ENCODE results near the gene ASCL4. TPM values are rescaled to one million over a fixed set of nuclear protein-coding genes. Genes with fewer than 3 reads are reported as not detected.
"Not testable (repeated sequence)": the region's sequence is repeated elsewhere in the genome, so short reads cannot be mapped to it uniquely, and the experiment has no call there.

ASCL4 gene
- polyA plus RNA-seq = not detected

- Mint-ChIP-seq H3K4me3 (peak within 1 kb of the TSS in 3 of 5 donors; percentile 21 to 51 (median 44)), H3K9me3 (no peaks in the 10 kb centered on the region), H3K36me3 (no peaks in the 10 kb centered on the region), H3K4me1 (peaks cover 11 to 18% of the 10 kb centered on the region in 2 donors), H3K27ac (no peak within 1 kb of the TSS), H3K27me3 (ENCODE audit: low read depth in 3 of 3) (peaks cover 7 to 32% (median 20%) of the 10 kb centered on the region in 3 donors)
- no peak for DNase-seq
Observed at GRCh38 chr12:107774349-107775029, at the start of gene ASCL4. ASCL4 (plus strand) TSS chr12:107774704; CDS start chr12:107775219, 515 bp downstream.

GRCh38 chr12:107727327-107727726, 47.2 kb upstream of the ASCL4 start:
- not testable (repeated sequence) for DNase-seq, H3K4me1 Mint-ChIP-seq

GRCh38 chr12:107727742-107728141, 46.8 kb upstream of the ASCL4 start:
- not testable (repeated sequence) for H3K27ac Mint-ChIP-seq, H3K4me3 Mint-ChIP-seq, H3K4me1 Mint-ChIP-seq

More at GRCh38 chr12:107727327-107727726, 47.2 kb upstream of the ASCL4 start:
- H3K27me3 Mint-ChIP-seq (ENCODE audit: low read depth in 3 of 3); H3K4me3 Mint-ChIP-seq; H3K9me3 Mint-ChIP-seq: not testable (repeated sequence)
- Mint-ChIP-seq H3K27ac (peak overlapping the region in 1 of 6 donors; percentile 29), H3K36me3 (peaks cover 5 to 11% (median 7%) of the 10 kb centered on the region in 3 donors)

GRCh38 chr12:107730618-107731341, 43.7 kb upstream of the ASCL4 start:
- H3K4me3 Mint-ChIP-seq = no peak overlapping the region
- H3K27ac Mint-ChIP-seq = peak overlapping the region in 1 of 6 donors; percentile 56
- H3K4me1 Mint-ChIP-seq = peaks cover 0 to 2% of the 10 kb centered on the region in 2 donors
- DNase-seq = no peak
- H3K36me3 Mint-ChIP-seq = peaks cover 10 to 28% (median 14%) of the 10 kb centered on the region in 3 donors
- H3K27me3 Mint-ChIP-seq (ENCODE audit: low read depth in 3 of 3) = no peaks in the 10 kb centered on the region
- no peaks in the 10 kb centered on the region for H3K9me3 Mint-ChIP-seq

More at GRCh38 chr12:107727742-107728141, 46.8 kb upstream of the ASCL4 start:
- H3K36me3 Mint-ChIP-seq = peaks cover 5 to 14% (median 7%) of the 10 kb centered on the region in 3 donors
- not testable (repeated sequence) for H3K27me3 Mint-ChIP-seq (ENCODE audit: low read depth in 3 of 3); H3K9me3 Mint-ChIP-seq; DNase-seq

GRCh38 chr12:107731366-107731765, 43.1 kb upstream of the ASCL4 start:
- Mint-ChIP-seq H3K4me1 (peaks cover 2 to 5% of the 10 kb centered on the region in 2 donors), H3K27ac (peak overlapping the region in 2 of 6 donors; percentile 16 to 28), H3K9me3 (no peaks in the 10 kb centered on the region), H3K27me3 (ENCODE audit: low read depth in 3 of 3) (peaks cover 0 to 3% (median 0%) of the 10 kb centered on the region in 3 donors), H3K4me3 (no peak overlapping the region), H3K36me3 (peaks cover 14 to 33% (median 19%) of the 10 kb centered on the region in 3 donors)
- DNase-seq = no peak

- Mint-ChIP-seq H3K27ac (peak overlapping the region in 1 of 6 donors; percentile 12), H3K36me3 (peaks cover 14 to 43% (median 24%) of the 10 kb centered on the region in 3 donors), H3K27me3 (ENCODE audit: low read depth in 3 of 3) (peaks cover 0 to 6% (median 0%) of the 10 kb centered on the region in 3 donors), H3K9me3 (no peaks in the 10 kb centered on the region), H3K4me1 (peaks cover 6 to 15% of the 10 kb centered on the region in 2 donors), H3K4me3 (no peak overlapping the region)
- no peak for DNase-seq
Observed at GRCh38 chr12:107732365-107732764, 42.1 kb upstream of the ASCL4 start.

GRCh38 chr12:107734139-107734538, 40.4 kb upstream of the ASCL4 start:
- no peak overlapping the region for H3K4me3 Mint-ChIP-seq
- peaks cover 0 to 6% (median 3%) of the 10 kb centered on the region in 3 donors for H3K27me3 Mint-ChIP-seq (ENCODE audit: low read depth in 3 of 3)
- no peak for DNase-seq
- peak overlapping the region in 3 of 6 donors; percentile 28 to 46 (median 46) for H3K27ac Mint-ChIP-seq
- peaks cover 22 to 60% (median 33%) of the 10 kb centered on the region in 3 donors for H3K36me3 Mint-ChIP-seq
- no peaks in the 10 kb centered on the region for H3K9me3 Mint-ChIP-seq
- H3K4me1 Mint-ChIP-seq = peaks cover 8 to 17% of the 10 kb centered on the region in 2 donors

GRCh38 chr12:107735763-107736162, 38.7 kb upstream of the ASCL4 start:
- no peak overlapping the region for H3K4me3 Mint-ChIP-seq
- peaks cover 0 to 6% (median 3%) of the 10 kb centered on the region in 3 donors for H3K27me3 Mint-ChIP-seq (ENCODE audit: low read depth in 3 of 3)
- H3K27ac Mint-ChIP-seq = peak overlapping the region in 1 of 6 donors; percentile 52
- H3K36me3 Mint-ChIP-seq = peaks cover 25 to 74% (median 39%) of the 10 kb centered on the region in 3 donors
- no peaks in the 10 kb centered on the region for H3K9me3 Mint-ChIP-seq
- H3K4me1 Mint-ChIP-seq = peaks cover 8 to 17% of the 10 kb centered on the region in 2 donors
- DNase-seq = no peak

GRCh38 chr12:107736914-107737313, 37.6 kb upstream of the ASCL4 start:
- DNase-seq = no peak
- H3K4me3 Mint-ChIP-seq = no peak overlapping the region
- peaks cover 8 to 17% of the 10 kb centered on the region in 2 donors for H3K4me1 Mint-ChIP-seq
- peak overlapping the region in 2 of 6 donors; percentile 15 to 39 for H3K27ac Mint-ChIP-seq
- no peaks in the 10 kb centered on the region for H3K9me3 Mint-ChIP-seq
- H3K36me3 Mint-ChIP-seq = peaks cover 32 to 81% (median 46%) of the 10 kb centered on the region in 3 donors
- peaks cover 0 to 6% (median 3%) of the 10 kb centered on the region in 3 donors for H3K27me3 Mint-ChIP-seq (ENCODE audit: low read depth in 3 of 3)

GRCh38 chr12:107748472-107748871, 26.0 kb upstream of the ASCL4 start:
- H3K27ac Mint-ChIP-seq = no peak overlapping the region
- peaks cover 10 to 35% (median 17%) of the 10 kb centered on the region in 3 donors for H3K36me3 Mint-ChIP-seq
- H3K27me3 Mint-ChIP-seq (ENCODE audit: low read depth in 3 of 3) = peaks cover 0 to 2% (median 0%) of the 10 kb centered on the region in 3 donors
- no peak overlapping the region for H3K4me3 Mint-ChIP-seq
- DNase-seq = no peak
- peaks cover 2 to 9% of the 10 kb centered on the region in 2 donors for H3K4me1 Mint-ChIP-seq
- H3K9me3 Mint-ChIP-seq = no peaks in the 10 kb centered on the region

- Mint-ChIP-seq H3K4me1 (peaks cover 2 to 14% of the 10 kb centered on the region in 2 donors), H3K36me3 (peaks cover 15 to 39% (median 21%) of the 10 kb centered on the region in 3 donors), H3K27me3 (ENCODE audit: low read depth in 3 of 3) (peaks cover 0 to 2% (median 0%) of the 10 kb centered on the region in 3 donors), H3K27ac (no peak overlapping the region), H3K4me3 (no peak overlapping the region), H3K9me3 (no peaks in the 10 kb centered on the region)
- DNase-seq = no peak
Observed at GRCh38 chr12:107749083-107749482, 25.4 kb upstream of the ASCL4 start.

GRCh38 chr12:107759410-107759809, 15.1 kb upstream of the ASCL4 start:
- H3K9me3 Mint-ChIP-seq = no peaks in the 10 kb centered on the region
- peak overlapping the region; percentile 82 to 94 (median 87) for H3K27ac Mint-ChIP-seq
- no peak for DNase-seq
- peak overlapping the region; percentile 84 to 90 (median 88) for H3K4me3 Mint-ChIP-seq
- peaks cover 3 to 13% (median 7%) of the 10 kb centered on the region in 3 donors for H3K27me3 Mint-ChIP-seq (ENCODE audit: low read depth in 3 of 3)
- peaks cover 0 to 6% (median 0%) of the 10 kb centered on the region in 3 donors for H3K36me3 Mint-ChIP-seq
- H3K4me1 Mint-ChIP-seq = peaks cover 35 to 42% of the 10 kb centered on the region in 2 donors

GRCh38 chr12:107760207-107760808, 14.2 kb upstream of the ASCL4 start:
- Mint-ChIP-seq H3K9me3 (no peaks in the 10 kb centered on the region), H3K36me3 (peaks cover 0 to 6% (median 0%) of the 10 kb centered on the region in 3 donors), H3K27me3 (ENCODE audit: low read depth in 3 of 3) (peaks cover 3 to 13% (median 7%) of the 10 kb centered on the region in 3 donors), H3K4me3 (peak overlapping the region; percentile 84 to 90 (median 88)), H3K27ac (peak overlapping the region; percentile 82 to 94 (median 87)), H3K4me1 (peaks cover 35 to 42% of the 10 kb centered on the region in 2 donors)
- no peak for DNase-seq

Data from immature natural killer cell (primary cell).